COLO668 (cell line): ENCODE results near the gene COPZ1.

ENCODE experiments used
- DNase-seq: peaks from one replicate; lab custom pipeline; 2025; ENCODE audit not compliant: unreplicated experiment; lab: John Stamatoyannopoulos, UW

COPZ1 gene

GRCh38 chr12:54358191-54358944 lies 33.4 kb downstream of the COPZ1 start:
- DNase-seq = peak; percentile 3

- peak; percentile 90 for DNase-seq
These were observed 34.2 kb downstream of the COPZ1 start for GRCh38 chr12:54358945-54359761.

- DNase-seq = no peak
These were observed 34.9 kb downstream of the COPZ1 start for GRCh38 chr12:54359762-54360351.

- DNase-seq = peak; percentile 75
These were observed 36.0 kb downstream of the COPZ1 start for GRCh38 chr12:54360717-54361456.

- peak; percentile 1 for DNase-seq
These were observed 38.1 kb downstream of the COPZ1 start for GRCh38 chr12:54363047-54363446.

- no peak for DNase-seq
These were observed 38.7 kb downstream of the COPZ1 start for GRCh38 chr12:54363618-54364017.

GRCh38 chr12:54364413-54364812 lies 39.5 kb downstream of the COPZ1 start, which contains the start of gene GPR84:
Gene GPR84 (minus strand): TSS chr12:54364486. CDS start chr12:54363851, 635 bp downstream.
- DNase-seq = no peak

- DNase-seq = no peak
These were observed 43.2 kb downstream of the COPZ1 start for GRCh38 chr12:54368025-54368708.

GRCh38 chr12:54368709-54369596 lies 44.0 kb downstream of the COPZ1 start:
- peak; percentile 81 for DNase-seq

- DNase-seq = no peak
These were observed 44.7 kb downstream of the COPZ1 start for GRCh38 chr12:54369597-54370131.

- DNase-seq = peak; percentile 55
These were observed 45.3 kb downstream of the COPZ1 start for GRCh38 chr12:54370171-54370730.

- peak; percentile 50 for DNase-seq
These were observed 46.6 kb downstream of the COPZ1 start for GRCh38 chr12:54371328-54372112.

GRCh38 chr12:54372113-54372806 lies 47.3 kb downstream of the COPZ1 start:
- DNase-seq = peak; percentile 22

- peak; percentile 11 for DNase-seq
These were observed 49.0 kb downstream of the COPZ1 start for GRCh38 chr12:54373649-54374561.

- DNase-seq = peak; percentile 46
These were observed 49.8 kb downstream of the COPZ1 start for GRCh38 chr12:54374562-54375258.

GRCh38 chr12:54375259-54375579 lies 50.3 kb downstream of the COPZ1 start:
- no peak for DNase-seq
